ENCODE data around the gene KCNG2. TPM values are rescaled to one million over a fixed set of nuclear protein-coding genes. Genes with fewer than 3 reads are reported as not detected.

The KCNG2 gene
- total RNA-seq, 1 experiment from 2014 or later = not detected

DNA sequence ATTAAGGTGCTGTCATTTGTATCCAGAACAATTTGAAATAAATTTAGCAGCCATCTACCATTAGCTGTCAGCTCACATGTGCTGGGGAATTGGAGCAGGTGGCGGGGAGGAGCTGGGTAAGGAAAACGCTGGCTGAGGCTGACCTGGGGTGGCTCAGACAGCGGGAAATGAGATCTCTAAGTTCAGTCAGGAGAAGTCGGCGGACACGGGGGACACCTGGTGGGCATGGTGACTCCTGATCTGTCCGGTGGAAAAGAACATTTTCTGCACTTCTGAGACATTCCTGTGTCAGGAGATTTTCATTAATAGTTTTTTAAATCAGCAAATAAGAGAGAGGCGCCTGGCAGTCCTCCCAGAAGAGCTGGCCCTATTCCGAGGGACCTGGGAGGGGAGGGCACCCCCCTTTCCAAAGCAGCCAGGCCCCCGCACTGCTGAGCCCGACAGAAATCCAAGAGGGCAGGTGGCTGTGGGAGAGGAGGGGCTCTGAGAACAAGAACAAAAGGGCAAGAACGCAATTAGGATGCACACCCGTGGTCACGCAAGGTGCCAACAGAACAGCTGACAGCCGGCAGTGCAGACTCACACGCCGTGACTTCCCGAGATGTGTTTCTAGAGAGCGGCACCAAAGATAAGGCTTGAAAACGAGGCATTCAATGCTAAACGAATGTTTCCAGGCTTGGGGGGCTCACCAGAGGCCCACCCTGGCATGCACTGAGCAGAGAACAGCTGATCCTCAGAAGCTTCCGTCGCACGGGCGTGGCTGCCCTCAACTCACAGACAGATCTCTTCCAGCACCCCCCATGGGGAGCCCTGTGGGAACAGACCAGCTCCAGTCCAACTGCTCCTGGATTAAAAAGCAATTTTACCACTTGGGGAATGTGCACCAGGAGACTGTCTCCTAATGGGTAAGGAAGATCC, 127.3 kb downstream of the KCNG2 start:
- intact Hi-C loops (cut with micrococcal nuclease) = no loop called here
- Histone ChIP-seq H3K4me3 (replicated peaks in 1 of 2; ENCODE audit: low read depth in 1 of 2, low read length in 2 of 2) (no peak overlapping the region), H2AFZ (ENCODE audit: low read depth, low read length, poor library complexity, severe bottlenecking) (no peak overlapping the region), H3K27me3 (ENCODE audit: insufficient read depth, low read length) (no peaks in the 10 kb centered on the region), H3K4me1 (ENCODE audit: control insufficient read depth in 1 of 2, insufficient read depth in 2 of 2, low read length in 2 of 2) (no peaks in the 10 kb centered on the region), H3K79me2 (ENCODE audit: insufficient read depth, low read length) (peaks cover 63% of the 10 kb centered on the region), H3K9me3 (ENCODE audit: control insufficient read depth in 1 of 2, insufficient read depth in 1 of 2, low read depth in 1 of 2, low read length in 2 of 2) (peaks cover 10 to 17% of the 10 kb centered on the region in 2 experiments; a peak in 3 of 4 replicates), H4K20me1 (ENCODE audit: insufficient read depth) (no peaks in the 10 kb centered on the region), H3K36me3 (ENCODE audit: control insufficient read depth in 1 of 2, insufficient read depth in 2 of 2, low read length in 2 of 2) (peaks cover 0 to 15% of the 10 kb centered on the region in 2 experiments), H3K4me2 (ENCODE audit: low read length) (no peak overlapping the region), H3K27ac (ENCODE audit: low read depth, low read length) (no peak overlapping the region), H3K9me2 (ENCODE audit: insufficient read depth) (no peaks in the 10 kb centered on the region), H3K9ac (ENCODE audit: low read length) (no peak overlapping the region)
- no TSS peak for BruUV-seq (replicated peaks)
- ChIA-PET POLR2A (no interaction called here), RAD21 (ENCODE audit: low non-redundant PET in 1 of 2, low total read pairs in 2 of 2, uncharacterized antibody in 2 of 2, unreplicated experiment in 2 of 2) (no interaction called here), CTCF (no interaction called here)
- DNase-seq (ENCODE audit: low read depth, low spot score) = no peak
- no peak for ATAC-seq
- no peak for TF ChIP-seq SIN3A (IDR thresholded peaks at IDR 0.05; ENCODE audit: low read depth)
- TF ChIP-seq CBX3 (IDR thresholded peaks at IDR 0.05; ENCODE audit: low read depth) = no peak
- no peak for TF ChIP-seq TCF7L2 (IDR thresholded peaks at IDR 0.05; ENCODE audit: borderline replicate concordance, extremely low read depth, insufficient read depth, insufficient read length)
- TF ChIP-seq ELF1 (IDR thresholded peaks at IDR 0.05; ENCODE audit: borderline replicate concordance, low read depth) = no peak
- TF ChIP-seq, protein P1, sequence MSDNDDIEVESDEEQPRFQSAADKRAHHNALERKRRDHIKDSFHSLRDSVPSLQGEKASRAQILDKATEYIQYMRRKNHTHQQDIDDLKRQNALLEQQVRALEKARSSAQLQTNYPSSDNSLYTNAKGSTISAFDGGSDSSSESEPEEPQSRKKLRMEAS (IDR thresholded peaks at IDR 0.05) = no peak
- TF ChIP-seq EGR1 (IDR thresholded peaks at IDR 0.05; ENCODE audit: low read depth) = no peak
- no peak for TF ChIP-seq CEBPB (IDR thresholded peaks at IDR 0.05; ENCODE audit: low read depth)
- no peak for TF ChIP-seq ZNF274 (IDR thresholded peaks at IDR 0.05; ENCODE audit: low read depth, low read length)
- TF ChIP-seq POLR2AphosphoS5 (IDR thresholded peaks at IDR 0.05; ENCODE audit: low read depth, low read length) = no peak
- TF ChIP-seq, protein P2, sequence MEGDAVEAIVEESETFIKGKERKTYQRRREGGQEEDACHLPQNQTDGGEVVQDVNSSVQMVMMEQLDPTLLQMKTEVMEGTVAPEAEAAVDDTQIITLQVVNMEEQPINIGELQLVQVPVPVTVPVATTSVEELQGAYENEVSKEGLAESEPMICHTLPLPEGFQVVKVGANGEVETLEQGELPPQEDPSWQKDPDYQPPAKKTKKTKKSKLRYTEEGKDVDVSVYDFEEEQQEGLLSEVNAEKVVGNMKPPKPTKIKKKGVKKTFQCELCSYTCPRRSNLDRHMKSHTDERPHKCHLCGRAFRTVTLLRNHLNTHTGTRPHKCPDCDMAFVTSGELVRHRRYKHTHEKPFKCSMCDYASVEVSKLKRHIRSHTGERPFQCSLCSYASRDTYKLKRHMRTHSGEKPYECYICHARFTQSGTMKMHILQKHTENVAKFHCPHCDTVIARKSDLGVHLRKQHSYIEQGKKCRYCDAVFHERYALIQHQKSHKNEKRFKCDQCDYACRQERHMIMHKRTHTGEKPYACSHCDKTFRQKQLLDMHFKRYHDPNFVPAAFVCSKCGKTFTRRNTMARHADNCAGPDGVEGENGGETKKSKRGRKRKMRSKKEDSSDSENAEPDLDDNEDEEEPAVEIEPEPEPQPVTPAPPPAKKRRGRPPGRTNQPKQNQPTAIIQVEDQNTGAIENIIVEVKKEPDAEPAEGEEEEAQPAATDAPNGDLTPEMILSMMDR (IDR thresholded peaks at IDR 0.05 in 2 of 3, conservative IDR thresholded peaks at IDR 0.05 in 1 of 3; ENCODE audit: borderline replicate concordance in 1 of 3, insufficient read depth in 1 of 3, low read depth in 2 of 3, low read length in 2 of 3) = no peak
- TF ChIP-seq, protein P3, sequence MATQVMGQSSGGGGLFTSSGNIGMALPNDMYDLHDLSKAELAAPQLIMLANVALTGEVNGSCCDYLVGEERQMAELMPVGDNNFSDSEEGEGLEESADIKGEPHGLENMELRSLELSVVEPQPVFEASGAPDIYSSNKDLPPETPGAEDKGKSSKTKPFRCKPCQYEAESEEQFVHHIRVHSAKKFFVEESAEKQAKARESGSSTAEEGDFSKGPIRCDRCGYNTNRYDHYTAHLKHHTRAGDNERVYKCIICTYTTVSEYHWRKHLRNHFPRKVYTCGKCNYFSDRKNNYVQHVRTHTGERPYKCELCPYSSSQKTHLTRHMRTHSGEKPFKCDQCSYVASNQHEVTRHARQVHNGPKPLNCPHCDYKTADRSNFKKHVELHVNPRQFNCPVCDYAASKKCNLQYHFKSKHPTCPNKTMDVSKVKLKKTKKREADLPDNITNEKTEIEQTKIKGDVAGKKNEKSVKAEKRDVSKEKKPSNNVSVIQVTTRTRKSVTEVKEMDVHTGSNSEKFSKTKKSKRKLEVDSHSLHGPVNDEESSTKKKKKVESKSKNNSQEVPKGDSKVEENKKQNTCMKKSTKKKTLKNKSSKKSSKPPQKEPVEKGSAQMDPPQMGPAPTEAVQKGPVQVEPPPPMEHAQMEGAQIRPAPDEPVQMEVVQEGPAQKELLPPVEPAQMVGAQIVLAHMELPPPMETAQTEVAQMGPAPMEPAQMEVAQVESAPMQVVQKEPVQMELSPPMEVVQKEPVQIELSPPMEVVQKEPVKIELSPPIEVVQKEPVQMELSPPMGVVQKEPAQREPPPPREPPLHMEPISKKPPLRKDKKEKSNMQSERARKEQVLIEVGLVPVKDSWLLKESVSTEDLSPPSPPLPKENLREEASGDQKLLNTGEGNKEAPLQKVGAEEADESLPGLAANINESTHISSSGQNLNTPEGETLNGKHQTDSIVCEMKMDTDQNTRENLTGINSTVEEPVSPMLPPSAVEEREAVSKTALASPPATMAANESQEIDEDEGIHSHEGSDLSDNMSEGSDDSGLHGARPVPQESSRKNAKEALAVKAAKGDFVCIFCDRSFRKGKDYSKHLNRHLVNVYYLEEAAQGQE (IDR thresholded peaks at IDR 0.05; ENCODE audit: low read depth) = no peak
- TF ChIP-seq EZH2 (IDR thresholded peaks at IDR 0.05) = no peak
- no peak for TF ChIP-seq YY1 (IDR thresholded peaks at IDR 0.05; ENCODE audit: extremely low read depth, insufficient replicate concordance, low read depth, low read length)
- TF ChIP-seq, protein P4, sequence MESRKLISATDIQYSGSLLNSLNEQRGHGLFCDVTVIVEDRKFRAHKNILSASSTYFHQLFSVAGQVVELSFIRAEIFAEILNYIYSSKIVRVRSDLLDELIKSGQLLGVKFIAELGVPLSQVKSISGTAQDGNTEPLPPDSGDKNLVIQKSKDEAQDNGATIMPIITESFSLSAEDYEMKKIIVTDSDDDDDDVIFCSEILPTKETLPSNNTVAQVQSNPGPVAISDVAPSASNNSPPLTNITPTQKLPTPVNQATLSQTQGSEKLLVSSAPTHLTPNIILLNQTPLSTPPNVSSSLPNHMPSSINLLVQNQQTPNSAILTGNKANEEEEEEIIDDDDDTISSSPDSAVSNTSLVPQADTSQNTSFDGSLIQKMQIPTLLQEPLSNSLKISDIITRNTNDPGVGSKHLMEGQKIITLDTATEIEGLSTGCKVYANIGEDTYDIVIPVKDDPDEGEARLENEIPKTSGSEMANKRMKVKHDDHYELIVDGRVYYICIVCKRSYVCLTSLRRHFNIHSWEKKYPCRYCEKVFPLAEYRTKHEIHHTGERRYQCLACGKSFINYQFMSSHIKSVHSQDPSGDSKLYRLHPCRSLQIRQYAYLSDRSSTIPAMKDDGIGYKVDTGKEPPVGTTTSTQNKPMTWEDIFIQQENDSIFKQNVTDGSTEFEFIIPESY (IDR thresholded peaks at IDR 0.05; ENCODE audit: extremely low read depth, insufficient replicate concordance, low read length) = no peak
- TF ChIP-seq FOSL1 (IDR thresholded peaks at IDR 0.05; ENCODE audit: low read depth) = no peak
- no peak for TF ChIP-seq EZH2phosphoT487 (IDR thresholded peaks at IDR 0.05; ENCODE audit: borderline replicate concordance)
- no peak for TF ChIP-seq SRF (IDR thresholded peaks at IDR 0.05; ENCODE audit: low read depth)
- TF ChIP-seq RAD21 (IDR thresholded peaks at IDR 0.05; ENCODE audit: low read depth) = no peak

All from HCT116 (cell line).